Measurements from ENCODE around the gene THSD7A.

Gene THSD7A

GRCh38 chr7:11336432-11336831 is 495.6 kb downstream of the THSD7A start:
- Histone ChIP-seq H3K36me3 (ENCODE audit: control insufficient read depth in 2 of 2, insufficient read depth in 2 of 2, low read length in 2 of 2) (no peaks in the 10 kb centered on the region), H3K4me1 (ENCODE audit: control insufficient read depth, insufficient read depth, low read length) (no peaks in the 10 kb centered on the region), H3K9ac (ENCODE audit: low read length in 2 of 2) (no peak overlapping the region), H3K4me3 (ENCODE audit: low read length in 2 of 2) (no peak overlapping the region), H3K9me3 (ENCODE audit: control insufficient read depth in 2 of 2, low read length in 2 of 2) (peaks cover 0 to 3% of the 10 kb centered on the region in 2 donors), H3K27ac (ENCODE audit: low read length) (no peak overlapping the region), H3K27me3 (ENCODE audit: control insufficient read depth in 1 of 2, insufficient read depth in 2 of 2, low read length in 2 of 2) (no peaks in the 10 kb centered on the region)

- Histone ChIP-seq H3K36me3 (ENCODE audit: control insufficient read depth in 2 of 2, insufficient read depth in 2 of 2, low read length in 2 of 2) (no peaks in the 10 kb centered on the region), H3K9ac (ENCODE audit: low read length in 2 of 2) (no peak overlapping the region), H3K4me1 (ENCODE audit: control insufficient read depth, insufficient read depth, low read length) (no peaks in the 10 kb centered on the region), H3K27ac (ENCODE audit: low read length) (no peak overlapping the region), H3K27me3 (ENCODE audit: control insufficient read depth in 1 of 2, insufficient read depth in 2 of 2, low read length in 2 of 2) (no peaks in the 10 kb centered on the region), H3K4me3 (ENCODE audit: low read length in 2 of 2) (no peak overlapping the region), H3K9me3 (ENCODE audit: control insufficient read depth in 2 of 2, low read length in 2 of 2) (peaks cover 0 to 3% of the 10 kb centered on the region in 2 donors)
Measured at GRCh38 chr7:11335947-11336346, 496.1 kb downstream of the THSD7A start.

GRCh38 chr7:11332865-11333228 is 499.2 kb downstream of the THSD7A start:
- Histone ChIP-seq H3K27me3 (ENCODE audit: control insufficient read depth in 1 of 2, insufficient read depth in 2 of 2, low read length in 2 of 2) (no peaks in the 10 kb centered on the region), H3K4me3 (ENCODE audit: low read length in 2 of 2) (no peak overlapping the region), H3K27ac (ENCODE audit: low read length) (no peak overlapping the region), H3K9me3 (ENCODE audit: control insufficient read depth in 2 of 2, low read length in 2 of 2) (peaks cover 0 to 5% of the 10 kb centered on the region in 2 donors), H3K9ac (ENCODE audit: low read length in 2 of 2) (no peak overlapping the region), H3K36me3 (ENCODE audit: control insufficient read depth in 2 of 2, insufficient read depth in 2 of 2, low read length in 2 of 2) (no peaks in the 10 kb centered on the region), H3K4me1 (ENCODE audit: control insufficient read depth, insufficient read depth, low read length) (no peaks in the 10 kb centered on the region)

- H3K36me3 ChIP-seq (ENCODE audit: control insufficient read depth in 2 of 2, insufficient read depth in 2 of 2, low read length in 2 of 2), result no peaks in the 10 kb centered on the region
- H3K27me3 ChIP-seq (ENCODE audit: control insufficient read depth in 1 of 2, insufficient read depth in 2 of 2, low read length in 2 of 2), result no peaks in the 10 kb centered on the region
- no peak overlapping the region for H3K4me3 ChIP-seq (ENCODE audit: low read length in 2 of 2)
- H3K27ac ChIP-seq (ENCODE audit: low read length), result no peak overlapping the region
- H3K4me1 ChIP-seq (ENCODE audit: control insufficient read depth, insufficient read depth, low read length), result no peaks in the 10 kb centered on the region
- H3K9ac ChIP-seq (ENCODE audit: low read length in 2 of 2), result no peak overlapping the region
- peaks cover 0 to 5% of the 10 kb centered on the region in 2 donors for H3K9me3 ChIP-seq (ENCODE audit: control insufficient read depth in 2 of 2, low read length in 2 of 2)
Measured at GRCh38 chr7:11332186-11332864, 499.7 kb downstream of the THSD7A start.

- no peak overlapping the region for H3K4me3 ChIP-seq (ENCODE audit: low read length in 2 of 2)
- no peak overlapping the region for H3K9ac ChIP-seq (ENCODE audit: low read length in 2 of 2)
- H3K36me3 ChIP-seq (ENCODE audit: control insufficient read depth in 2 of 2, insufficient read depth in 2 of 2, low read length in 2 of 2), result no peaks in the 10 kb centered on the region
- no peaks in the 10 kb centered on the region for H3K4me1 ChIP-seq (ENCODE audit: control insufficient read depth, insufficient read depth, low read length)
- no peaks in the 10 kb centered on the region for H3K27me3 ChIP-seq (ENCODE audit: control insufficient read depth in 1 of 2, insufficient read depth in 2 of 2, low read length in 2 of 2)
- no peak overlapping the region for H3K27ac ChIP-seq (ENCODE audit: low read length)
- H3K9me3 ChIP-seq (ENCODE audit: control insufficient read depth in 2 of 2, low read length in 2 of 2), result peaks cover 0 to 5% of the 10 kb centered on the region in 2 donors
Measured at GRCh38 chr7:11331128-11332102, 500.6 kb downstream of the THSD7A start.

GRCh38 chr7:11330717-11331116 is 501.3 kb downstream of the THSD7A start:
- Histone ChIP-seq H3K36me3 (ENCODE audit: control insufficient read depth in 2 of 2, insufficient read depth in 2 of 2, low read length in 2 of 2) (no peaks in the 10 kb centered on the region), H3K4me3 (ENCODE audit: low read length in 2 of 2) (no peak overlapping the region), H3K27ac (ENCODE audit: low read length) (no peak overlapping the region), H3K4me1 (ENCODE audit: control insufficient read depth, insufficient read depth, low read length) (no peaks in the 10 kb centered on the region), H3K9ac (ENCODE audit: low read length in 2 of 2) (no peak overlapping the region), H3K9me3 (ENCODE audit: control insufficient read depth in 2 of 2, low read length in 2 of 2) (peaks cover 0 to 5% of the 10 kb centered on the region in 2 donors), H3K27me3 (ENCODE audit: control insufficient read depth in 1 of 2, insufficient read depth in 2 of 2, low read length in 2 of 2) (no peaks in the 10 kb centered on the region)

GRCh38 chr7:11330208-11330607 is 501.8 kb downstream of the THSD7A start:
- H3K9me3 ChIP-seq (ENCODE audit: control insufficient read depth in 2 of 2, low read length in 2 of 2), result peaks cover 0 to 5% of the 10 kb centered on the region in 2 donors
- no peaks in the 10 kb centered on the region for H3K4me1 ChIP-seq (ENCODE audit: control insufficient read depth, insufficient read depth, low read length)
- no peak overlapping the region for H3K27ac ChIP-seq (ENCODE audit: low read length)

GRCh38 chr7:11329626-11330025 is 502.4 kb downstream of the THSD7A start:
- no peaks in the 10 kb centered on the region for H3K27me3 ChIP-seq (ENCODE audit: control insufficient read depth in 1 of 2, insufficient read depth in 2 of 2, low read length in 2 of 2)
- H3K36me3 ChIP-seq (ENCODE audit: control insufficient read depth in 2 of 2, insufficient read depth in 2 of 2, low read length in 2 of 2), result no peaks in the 10 kb centered on the region
- H3K9me3 ChIP-seq (ENCODE audit: control insufficient read depth in 2 of 2, low read length in 2 of 2), result peaks cover 0 to 5% of the 10 kb centered on the region in 2 donors

More at GRCh38 chr7:11330208-11330607, 501.8 kb downstream of the THSD7A start:
- H3K36me3 ChIP-seq (ENCODE audit: control insufficient read depth in 2 of 2, insufficient read depth in 2 of 2, low read length in 2 of 2), result no peaks in the 10 kb centered on the region
- H3K27me3 ChIP-seq (ENCODE audit: control insufficient read depth in 1 of 2, insufficient read depth in 2 of 2, low read length in 2 of 2), result no peaks in the 10 kb centered on the region
- no peak overlapping the region for H3K4me3 ChIP-seq (ENCODE audit: low read length in 2 of 2)
- H3K9ac ChIP-seq (ENCODE audit: low read length in 2 of 2), result no peak overlapping the region

GRCh38 chr7:11328309-11328708 is 503.7 kb downstream of the THSD7A start:
- Histone ChIP-seq H3K36me3 (ENCODE audit: control insufficient read depth in 2 of 2, insufficient read depth in 2 of 2, low read length in 2 of 2) (no peaks in the 10 kb centered on the region), H3K27ac (ENCODE audit: low read length) (no peak overlapping the region), H3K9ac (ENCODE audit: low read length in 2 of 2) (no peak overlapping the region), H3K9me3 (ENCODE audit: control insufficient read depth in 2 of 2, low read length in 2 of 2) (peaks cover 0 to 5% of the 10 kb centered on the region in 2 donors), H3K27me3 (ENCODE audit: control insufficient read depth in 1 of 2, insufficient read depth in 2 of 2, low read length in 2 of 2) (no peaks in the 10 kb centered on the region), H3K4me1 (ENCODE audit: control insufficient read depth, insufficient read depth, low read length) (no peaks in the 10 kb centered on the region), H3K4me3 (ENCODE audit: low read length in 2 of 2) (no peak overlapping the region)

More at GRCh38 chr7:11329626-11330025, 502.4 kb downstream of the THSD7A start:
- H3K27ac ChIP-seq (ENCODE audit: low read length), result no peak overlapping the region
- no peak overlapping the region for H3K4me3 ChIP-seq (ENCODE audit: low read length in 2 of 2)
- no peaks in the 10 kb centered on the region for H3K4me1 ChIP-seq (ENCODE audit: control insufficient read depth, insufficient read depth, low read length)
- H3K9ac ChIP-seq (ENCODE audit: low read length in 2 of 2), result no peak overlapping the region

- no peaks in the 10 kb centered on the region for H3K4me1 ChIP-seq (ENCODE audit: control insufficient read depth, insufficient read depth, low read length)
- peaks cover 0 to 5% of the 10 kb centered on the region in 2 donors for H3K9me3 ChIP-seq (ENCODE audit: control insufficient read depth in 2 of 2, low read length in 2 of 2)
- H3K9ac ChIP-seq (ENCODE audit: low read length in 2 of 2), result no peak overlapping the region
- H3K27me3 ChIP-seq (ENCODE audit: control insufficient read depth in 1 of 2, insufficient read depth in 2 of 2, low read length in 2 of 2), result no peaks in the 10 kb centered on the region
- H3K36me3 ChIP-seq (ENCODE audit: control insufficient read depth in 2 of 2, insufficient read depth in 2 of 2, low read length in 2 of 2), result no peaks in the 10 kb centered on the region
- H3K4me3 ChIP-seq (ENCODE audit: low read length in 2 of 2), result no peak overlapping the region
- H3K27ac ChIP-seq (ENCODE audit: low read length), result no peak overlapping the region
Measured at GRCh38 chr7:11327633-11328032, 504.4 kb downstream of the THSD7A start.
